HG03097 (cell line): ENCODE measurements around the gene SPINT4.
"Not testable (repeated sequence)": the region's sequence is repeated elsewhere in the genome, so short reads cannot be mapped to it uniquely, and the experiment has no call there.

Experiments
- ATAC-seq: cut with Tn5 transposase; IDR thresholded peaks from one replicate; pipeline ENCODE4 v1.9.1; 2021; ENCODE audit not compliant: unreplicated experiment, low FRiP score

SPINT4 gene

GRCh38 chr20:45764618-45765282 is 42.6 kb downstream of the SPINT4 start:
- not testable (repeated sequence) for ATAC-seq

GRCh38 chr20:45765307-45765875 is 43.2 kb downstream of the SPINT4 start:
- no peak for ATAC-seq

GRCh38 chr20:45765980-45766379 is 43.8 kb downstream of the SPINT4 start:
- no peak for ATAC-seq

GRCh38 chr20:45768479-45768878 is 46.3 kb downstream of the SPINT4 start:
- ATAC-seq, result no peak

GRCh38 chr20:45771182-45771759 is 49.1 kb downstream of the SPINT4 start:
- no peak for ATAC-seq

- ATAC-seq, result no peak
Measured at GRCh38 chr20:45772693-45773092, 50.5 kb downstream of the SPINT4 start.

- no peak for ATAC-seq
Measured at GRCh38 chr20:45774945-45775344, 52.8 kb downstream of the SPINT4 start.

- ATAC-seq, result no peak
Measured at GRCh38 chr20:45775411-45775810, 53.3 kb downstream of the SPINT4 start.
